IMR-90 (cell line): ENCODE data around the gene RFC3. TPM values are rescaled to one million over a fixed set of nuclear protein-coding genes. Genes with fewer than 3 reads are reported as not detected.

Experiments
- ATAC-seq: fragments of 200-7000 bp; cut with Tn5 transposase; 2 replicates; pipeline ENCODE4 v1.9.1; 2020; ENCODE audit warnings: low read depth, mild to moderate bottlenecking, moderate library complexity
- BruUV-seq: library from RNA; stranded (reverse); fragments of 400-500 nt; replicated peaks from 2 replicates; lab custom pipeline; 2021; lab: Mats Ljungman, UMichigan
- CTCF ChIA-PET: fragments of 300-600 bp; formaldehyde crosslinking; extraction: SDS; loops from one replicate; lab custom pipeline; 2021; ENCODE audit warnings: antibody characterized with exemption; lab: Yijun Ruan, JAX
- POLR2A ChIA-PET: fragments of 300-600 bp; sonication (Branson Sonifier 250); formaldehyde crosslinking; loops from one replicate; lab custom pipeline; 2022; ENCODE audit warnings: antibody characterized with exemption; ENCODE audit not compliant: unreplicated experiment; lab: Charles Lee
- DNase-seq: peaks from one replicate; pipeline ENCODE4 v3.0.0; 2013
- H2AFZ ChIP-seq: replicated peaks from 2 replicates; pipeline ENCODE3; 2013; ENCODE audit warnings: low read length, mild to moderate bottlenecking; ENCODE audit not compliant: poor library complexity
- H2AK5ac ChIP-seq: 2 replicates; pipeline ENCODE4 v1.6.1; 2013; ENCODE audit warnings: low read depth, low read length, inconsistent platforms
- H2AK9ac ChIP-seq: replicated peaks from 2 replicates; pipeline ENCODE3; 2013; ENCODE audit warnings: mild to moderate bottlenecking, low read depth, low read length, moderate library complexity; ENCODE audit not compliant: poor library complexity
- H2BK120ac ChIP-seq: 2 replicates; pipeline ENCODE4 v1.6.1; 2013; ENCODE audit warnings: low read depth, low read length, inconsistent platforms
- H2BK15ac ChIP-seq: 3 replicates; pipeline ENCODE4 v1.6.1; 2013; ENCODE audit warnings: low read depth, low read length, inconsistent platforms
- H2BK20ac ChIP-seq: 2 replicates; pipeline ENCODE4 v1.6.1; 2013; ENCODE audit warnings: low read depth, mild to moderate bottlenecking, inconsistent platforms, low read length, moderate library complexity
- H2BK5ac ChIP-seq: 2 replicates; pipeline ENCODE4 v1.6.1; 2013; ENCODE audit warnings: mild to moderate bottlenecking, low read depth, low read length, inconsistent platforms; ENCODE audit not compliant: poor library complexity, severe bottlenecking
- H3K14ac ChIP-seq: replicated peaks from 2 replicates; pipeline ENCODE4 v1.6.1; 2013; ENCODE audit warnings: low read depth, low read length, inconsistent platforms
- H3K18ac ChIP-seq: 2 replicates; pipeline ENCODE4 v1.6.1; 2013; ENCODE audit warnings: low read depth, low read length, control low read depth
- H3K23ac ChIP-seq: 2 replicates; pipeline ENCODE4 v1.6.1; 2013; ENCODE audit warnings: low read depth, low read length, inconsistent platforms
- H3K27ac ChIP-seq: 2 replicates; pipeline ENCODE4 v1.5.1; 2013; ENCODE audit warnings: mild to moderate bottlenecking, control low read depth, low read length; ENCODE audit not compliant: insufficient read depth
- H3K27me3 ChIP-seq: 2 replicates; pipeline ENCODE4 v1.6.1; 2013; ENCODE audit warnings: low read length; ENCODE audit not compliant: control insufficient read depth, insufficient read depth
- H3K36me3 ChIP-seq: 2 replicates; pipeline ENCODE4 v1.6.1; 2013; ENCODE audit warnings: low read length, mixed read lengths; ENCODE audit not compliant: control insufficient read depth, insufficient read depth
- H3K4ac ChIP-seq: 2 replicates; pipeline ENCODE4 v1.6.1; 2013; ENCODE audit warnings: low read depth, low read length, inconsistent platforms
- H3K4me1 ChIP-seq: 2 replicates; pipeline ENCODE4 v1.6.1; 2013; ENCODE audit warnings: low read length, mixed read lengths; ENCODE audit not compliant: control insufficient read depth, insufficient read depth
- H3K4me2 ChIP-seq: 2 replicates; pipeline ENCODE4 v1.6.1; 2013; ENCODE audit warnings: low read depth, mild to moderate bottlenecking, control low read depth, low read length, moderate library complexity
- H3K4me3 ChIP-seq: 2 replicates; pipeline ENCODE4 v1.5.1; 2013; ENCODE audit warnings: low read depth, mild to moderate bottlenecking, control low read depth, low read length, moderate library complexity; ENCODE audit not compliant: insufficient read depth
- H3K56ac ChIP-seq: 2 replicates; pipeline ENCODE4 v1.6.1; 2013; ENCODE audit warnings: low read length, inconsistent platforms; ENCODE audit not compliant: insufficient read depth; ENCODE audit errors: extremely low read depth
- H3K79me1 ChIP-seq, 2 experiments: 2 replicates each; pipeline ENCODE4 v1.6.1; 2013; ENCODE audit warnings: low read length in 2 of 2, inconsistent platforms in 1 of 2, low read depth in 1 of 2
- H3K9ac ChIP-seq: 2 replicates; pipeline ENCODE4 v1.6.1; 2013; ENCODE audit warnings: low read depth, low read length, control low read depth
- H3K9me1 ChIP-seq: 2 replicates; pipeline ENCODE4 v1.6.1; 2013; ENCODE audit warnings: low read length, inconsistent platforms; ENCODE audit not compliant: insufficient read depth
- H3K9me3 ChIP-seq: 2 replicates; pipeline ENCODE4 v1.6.1; 2013; ENCODE audit warnings: low read length; ENCODE audit not compliant: control insufficient read depth, insufficient read depth
- H4K20me1 ChIP-seq: 2 replicates; pipeline ENCODE4 v1.6.1; 2013; ENCODE audit warnings: low read length, inconsistent platforms; ENCODE audit not compliant: insufficient read depth
- H4K5ac ChIP-seq: 2 replicates; pipeline ENCODE4 v1.6.1; 2013; ENCODE audit warnings: mild to moderate bottlenecking, low read depth, low read length, control low read depth
- H4K8ac ChIP-seq, 2 experiments: 2 replicates each; pipeline ENCODE4 v1.6.1; 2013; ENCODE audit warnings: low read depth in 2 of 2, low read length in 2 of 2, control low read depth in 1 of 2, inconsistent platforms in 1 of 2
- H4K91ac ChIP-seq: 2 replicates; pipeline ENCODE4 v1.6.1; 2013; ENCODE audit warnings: low read depth, low read length, inconsistent platforms; ENCODE audit not compliant: insufficient read depth
- BHLHE40 ChIP-seq: fragments of 150-350 bp; IDR thresholded peaks from 2 replicates; pipeline ENCODE4 v1.6.1; 2016; ENCODE audit warnings: mild to moderate bottlenecking, low read depth, low read length
- CEBPB ChIP-seq: IDR thresholded peaks from 2 replicates; pipeline ENCODE4 v1.6.1; 2012; ENCODE audit warnings: low read depth, low read length, improper control_type of control experiment
- CHD1 ChIP-seq: IDR thresholded peaks from 2 replicates; pipeline ENCODE4 v1.6.1; 2012; ENCODE audit warnings: low read depth, low read length, improper control_type of control experiment
- CTCF ChIP-seq: conservative IDR thresholded peaks from 2 replicates; pipeline ENCODE4 v1.5.1; 2012; ENCODE audit warnings: mild to moderate bottlenecking, low read depth, low read length, improper control_type of control experiment
- ELK1 ChIP-seq: fragments of 150-350 bp; IDR thresholded peaks from 2 replicates; pipeline ENCODE4 v1.6.1; 2016; ENCODE audit warnings: low read depth, mild to moderate bottlenecking, low read length, moderate library complexity, borderline replicate concordance
- MAFK ChIP-seq: IDR thresholded peaks from 2 replicates; pipeline ENCODE4 v1.6.1; 2012; ENCODE audit warnings: low read depth, low read length, improper control_type of control experiment
- MAZ ChIP-seq: IDR thresholded peaks from 2 replicates; pipeline ENCODE4 v1.6.1; 2012; ENCODE audit warnings: low read depth, mild to moderate bottlenecking, low read length, improper control_type of control experiment, moderate library complexity, borderline replicate concordance
- NFE2L2 ChIP-seq: fragments of 150-350 bp; IDR thresholded peaks from 2 replicates; pipeline ENCODE4 v1.6.1; 2016; ENCODE audit warnings: low read depth, mild to moderate bottlenecking, low read length
- POLR2A ChIP-seq: IDR thresholded peaks from 2 replicates; pipeline ENCODE4 v1.6.1; 2012; ENCODE audit warnings: mild to moderate bottlenecking, low read depth, low read length
- RAD21 ChIP-seq: IDR thresholded peaks from 2 replicates; pipeline ENCODE4 v1.6.1; 2012; ENCODE audit warnings: low read length, improper control_type of control experiment
- RCOR1 ChIP-seq: IDR thresholded peaks from 2 replicates; pipeline ENCODE4 v1.6.1; 2012; ENCODE audit warnings: mild to moderate bottlenecking, low read length, improper control_type of control experiment; ENCODE audit not compliant: insufficient replicate concordance
- RFX5 ChIP-seq: IDR thresholded peaks from 2 replicates; pipeline ENCODE4 v1.8.0; 2012; ENCODE audit warnings: low read depth, mild to moderate bottlenecking, low read length, moderate library complexity
- WGBS, 2 experiments: methylation state at CpG; one replicate each; pipeline versions ENCODE4 v1.1.5 to v1.1.7; 2013; ENCODE audit warnings: missing lambda C conversion rate in 2 of 2; ENCODE audit not compliant: insufficient read length in 1 of 2; ENCODE audit errors: extremely low coverage in 2 of 2; 5-methylcytosine and 5-hydroxymethylcytosine counted together
- dilution Hi-C: fragments of 300-500 bp; cut with HindIII; formaldehyde crosslinking; loops from one replicate; pipeline ENCODE4 v1.14.3; 2018; ENCODE audit warnings: low sequenced_read_pairs; ENCODE audit not compliant: unreplicated experiment
- in situ Hi-C: fragments of 300-500 bp; cut with MboI; formaldehyde crosslinking; loops from 3 replicates; pipeline ENCODE4 v1.14.3; 2019; ENCODE audit warnings: low sequenced_read_pairs, inconsistent platforms, mixed read lengths
- intact Hi-C: fragments of 100-400 bp; cut with micrococcal nuclease; formaldehyde crosslinking; loops from 2 replicates; pipeline ENCODE4 v1.10.0; 2022
- polyA plus RNA-seq, 3 experiments: library from polyadenylated mRNA; depleted of rRNA; stranded (reverse); fragments of >200 nt; gene quantifications; 2 replicates each; pipeline ENCODE4 v1.2.3, GENCODE V29; 2012; ENCODE audit warnings: low replicate concordance in 1 of 3
- total RNA-seq: library from RNA; depleted of rRNA; stranded (reverse); fragments of >200 nt; gene quantifications from 2 replicates; pipeline ENCODE4 v1.2.3, GENCODE V29; 2012

RFC3 gene
- total and polyA plus RNA-seq, 2 of the 4 experiments (the other 2 are of a cell fraction), result 9.8 to 12.9 TPM

- H2BK5ac ChIP-seq, result no peak overlapping the region
- no peaks in the 10 kb centered on the region for H3K9me1 ChIP-seq
- in situ Hi-C loops (no loop called here), dilution Hi-C loops (no loop called here), intact Hi-C loops (no loop called here)
- no peak overlapping the region for H4K91ac ChIP-seq
- H3K4me1 ChIP-seq, result no peaks in the 10 kb centered on the region
- no peak overlapping the region for H2BK15ac ChIP-seq
- H3K4me2 ChIP-seq, result no peak overlapping the region
- BruUV-seq, result no TSS peak
- DNase-seq (no peak), ATAC-seq (no peak)
- H4K20me1 ChIP-seq, result no peaks in the 10 kb centered on the region
- no peak overlapping the region for H4K5ac ChIP-seq
- no peak overlapping the region for H3K14ac ChIP-seq
- no peak overlapping the region for H2AK9ac ChIP-seq
- H2BK20ac ChIP-seq, result no peak overlapping the region
- H3K36me3 ChIP-seq, result no peaks in the 10 kb centered on the region
- H3K4me3 ChIP-seq, result no peak overlapping the region
- no peak overlapping the region for H3K23ac ChIP-seq
- CTCF ChIA-PET, result no interaction called here
- no peak overlapping the region for H2AK5ac ChIP-seq
- no peak overlapping the region for H3K18ac ChIP-seq
- TF ChIP-seq BHLHE40 (no peak), CHD1 (no peak), POLR2A (no peak), CEBPB (no peak), CTCF (no peak), MAFK (no peak), RAD21 (no peak), MAZ (no peak), ELK1 (no peak), NFE2L2 (no peak), RFX5 (no peak), RCOR1 (no peak)
- no CpG with 5 or more reads among the region's 1 CpG for whole genome bisulfite sequencing, 2 experiments
- no peak overlapping the region for H3K9ac ChIP-seq
- H3K56ac ChIP-seq, result no peak overlapping the region
- H4K8ac ChIP-seq, result no peak overlapping the region
- no peak overlapping the region for H3K27ac ChIP-seq
- H3K27me3 ChIP-seq, result no peaks in the 10 kb centered on the region; the same call in 1 of the 2 replicates
- no peak overlapping the region for H2AFZ ChIP-seq
- H2BK120ac ChIP-seq, result no peak overlapping the region
- no peak overlapping the region for H3K4ac ChIP-seq
- no peaks in the 10 kb centered on the region for H3K9me3 ChIP-seq
- no peaks in the 10 kb centered on the region for H3K79me1 ChIP-seq
- POLR2A ChIA-PET, result no interaction called here
Observed at GRCh38 chr13:33784738-33785137, 33.2 kb upstream of the RFC3 start.
